ENCODE results near the gene EMILIN3.

GRCh38 chr20:41362748-41363140 lies 3.9 kb downstream of the EMILIN3 start:
- TF ChIP-seq CTCF (conservative IDR thresholded peaks at IDR 0.05; ENCODE audit: low read depth, low read length) (no peak), EZH2 (IDR thresholded peaks at IDR 0.05; ENCODE audit: borderline replicate concordance, low read depth, low read length, poor library complexity, severe bottlenecking) (no peak)
